Right ventricle myocardium superior (tissue), 1 donor: ENCODE results near the gene PCDHB15. TPM values are rescaled to one million over a fixed set of nuclear protein-coding genes. Genes with fewer than 3 reads are reported as not detected.
"Not testable (repeated sequence)": the region's sequence is repeated elsewhere in the genome, so short reads cannot be mapped to it uniquely, and the experiment has no call there.

Experiments used
- ATAC-seq: fragments of 200-7000 bp; cut with Tn5 transposase; one replicate; pipeline ENCODE4 v1.9.1; 2020; ENCODE audit warnings: mild to moderate bottlenecking; ENCODE audit not compliant: poor library complexity
- DNase-seq: peaks from one replicate; pipeline ENCODE4 v3.0.0-alpha.2; 2020
- intact Hi-C: fragments of 100-400 bp; cut with DNase I; formaldehyde crosslinking; loops from one replicate; pipeline ENCODE4 v1.11.2; 2022
- total RNA-seq: library from RNA; stranded (reverse); fragmentation: NEBNext Ultra II Directional; extraction: Animal tissue kit (Norgen Biotek cat#: 25700); gene quantifications from one replicate; pipeline ENCODE4 v1.2.1, GENCODE V29; 2021
- donor health status: DM: no; HTN: yes; CAD: no; lungs with severe emphysema.

PCDHB15 gene
- total RNA-seq, 1 donor from 2014 or later: 3.9 TPM

GRCh38 chr5:141236516-141237313 lies 8.5 kb upstream of the PCDHB15 start:
- ATAC-seq: no peak
- intact Hi-C loops: no loop called here
- DNase-seq: no peak

DNA sequence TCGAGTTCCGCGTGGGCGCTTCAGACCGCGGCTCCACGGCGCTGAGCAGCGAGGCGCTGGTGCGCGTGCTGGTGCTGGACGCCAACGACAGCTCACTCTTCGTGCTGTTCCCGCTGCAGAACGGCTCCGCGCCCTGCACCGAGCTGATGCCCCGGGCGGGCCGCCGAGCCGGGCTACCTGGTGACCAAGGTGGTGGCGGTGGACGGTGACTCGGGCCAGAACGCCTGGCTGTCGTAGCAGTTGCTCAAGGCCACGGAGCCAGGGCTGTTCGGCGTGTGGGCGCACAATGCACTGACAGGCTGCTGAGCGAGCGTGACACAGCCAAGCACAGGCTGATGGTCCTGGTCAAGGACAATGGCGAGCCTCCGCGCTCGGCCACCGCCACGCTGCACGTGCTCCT lies 3.7 kb upstream of the PCDHB15 start:
- intact Hi-C loops: no loop called here
- DNase-seq (no peak), ATAC-seq (no peak)

DNA sequence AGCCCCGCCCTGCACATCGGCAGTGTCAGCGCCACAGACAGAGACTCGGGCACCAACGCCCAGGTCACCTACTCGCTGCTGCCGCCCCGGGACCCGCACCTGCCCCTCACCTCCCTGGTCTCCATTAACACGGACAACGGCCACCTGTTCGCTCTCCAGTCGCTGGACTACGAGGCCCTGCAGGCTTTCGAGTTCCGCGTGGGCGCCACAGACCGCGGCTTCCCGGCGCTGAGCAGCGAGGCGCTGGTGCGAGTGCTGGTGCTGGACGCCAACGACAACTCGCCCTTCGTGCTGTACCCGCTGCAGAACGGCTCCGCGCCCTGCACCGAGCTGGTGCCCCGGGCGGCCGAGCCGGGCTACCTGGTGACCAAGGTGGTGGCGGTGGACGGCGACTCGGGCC lies 1.8 kb downstream of the PCDHB15 start:
- ATAC-seq, DNase-seq: not testable (repeated sequence)
- intact Hi-C loops: loop anchor here (5.0 kb wide), 1 partner anchor 315 kb away; no protein-coding TSS in a partner anchor

DNA sequence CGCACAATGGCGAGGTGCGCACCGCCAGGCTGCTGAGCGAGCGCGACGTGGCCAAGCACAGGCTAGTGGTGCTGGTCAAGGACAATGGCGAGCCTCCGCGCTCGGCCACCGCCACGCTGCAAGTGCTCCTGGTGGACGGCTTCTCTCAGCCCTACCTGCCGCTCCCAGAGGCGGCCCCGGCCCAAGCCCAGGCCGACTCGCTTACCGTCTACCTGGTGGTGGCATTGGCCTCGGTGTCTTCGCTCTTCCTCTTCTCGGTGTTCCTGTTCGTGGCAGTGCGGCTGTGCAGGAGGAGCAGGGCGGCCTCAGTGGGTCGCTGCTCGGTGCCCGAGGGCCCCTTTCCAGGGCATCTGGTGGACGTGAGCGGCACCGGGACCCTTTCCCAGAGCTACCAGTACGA lies 2.2 kb downstream of the PCDHB15 start:
- not testable (repeated sequence) for DNase-seq, ATAC-seq
- intact Hi-C loops: loop anchor here (5.0 kb wide), 1 partner anchor 315 kb away; no protein-coding TSS in a partner anchor

DNA sequence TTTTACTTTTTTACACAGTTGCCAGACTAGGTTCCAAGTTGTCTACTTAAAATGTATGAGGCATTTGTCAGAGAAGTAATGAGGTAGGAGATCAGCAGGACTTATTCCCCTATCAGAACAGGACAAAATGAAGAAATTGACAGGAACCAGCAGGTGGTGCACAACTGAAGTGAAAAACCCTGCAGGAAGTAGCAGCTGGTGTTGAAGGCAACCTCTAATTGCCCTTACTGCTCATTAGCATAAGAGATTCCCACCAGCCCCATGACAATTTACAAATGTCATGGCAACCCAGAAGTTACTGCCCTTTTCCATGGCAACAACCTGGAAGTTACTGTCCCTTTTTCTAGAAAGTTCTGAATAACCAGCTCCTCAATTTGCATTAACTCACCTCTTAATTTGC lies 5.4 kb downstream of the PCDHB15 start:
- ATAC-seq: no peak
- intact Hi-C loops: no loop called here
- DNase-seq: no peak

DNA sequence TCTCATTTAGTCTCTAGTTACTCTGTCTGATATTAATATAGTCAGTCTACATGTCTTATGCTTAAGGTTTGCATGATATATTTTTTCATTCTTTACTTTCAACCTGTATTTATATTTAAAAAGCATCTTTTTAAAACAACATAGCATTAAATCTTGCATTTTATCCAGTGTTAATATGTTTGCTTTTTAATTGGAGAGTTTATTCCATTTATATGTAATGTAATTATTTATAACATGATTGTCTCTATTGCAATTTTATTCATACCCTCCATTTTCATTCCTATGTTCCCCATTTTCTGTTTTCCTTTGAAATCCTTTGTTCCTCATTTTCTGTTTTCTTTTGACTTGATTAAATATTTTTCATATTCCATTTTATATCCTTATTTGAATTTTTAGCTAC lies 13.3 kb downstream of the PCDHB15 start:
- intact Hi-C loops: no loop called here
- ATAC-seq: no peak
- no peak for DNase-seq

- no peak for DNase-seq
- ATAC-seq: no peak
- intact Hi-C loops: no loop called here
These were observed 13.8 kb downstream of the PCDHB15 start for GRCh38 chr5:141258948-141259347.

- ATAC-seq (no peak), DNase-seq (no peak)
- intact Hi-C loops: no loop called here
These were observed 15.5 kb downstream of the PCDHB15 start for GRCh38 chr5:141260458-141261237.

DNA sequence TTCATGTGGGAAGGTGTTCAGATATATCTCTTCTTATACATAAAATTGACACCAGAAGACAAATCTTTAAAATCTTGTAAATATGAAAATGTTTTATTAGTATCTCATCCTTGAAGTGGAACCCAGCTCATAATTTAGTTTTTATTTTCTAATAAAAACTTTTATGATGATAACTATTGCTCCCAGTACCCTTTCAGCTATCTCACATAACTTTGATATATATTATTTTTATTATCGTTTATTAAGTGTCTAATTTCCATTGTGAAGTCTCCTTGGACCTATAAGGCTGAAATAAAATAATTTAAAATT lies 16.0 kb downstream of the PCDHB15 start:
- intact Hi-C loops: no loop called here
- DNase-seq (no peak), ATAC-seq (no peak)

- ATAC-seq (no peak), DNase-seq (no peak)
- intact Hi-C loops: loop anchor here (5.0 kb wide), 1 partner anchor 33 kb away; the partner anchor contains the start of gene SLC25A2
These were observed 24.0 kb downstream of the PCDHB15 start for GRCh38 chr5:141269195-141269594.

DNA sequence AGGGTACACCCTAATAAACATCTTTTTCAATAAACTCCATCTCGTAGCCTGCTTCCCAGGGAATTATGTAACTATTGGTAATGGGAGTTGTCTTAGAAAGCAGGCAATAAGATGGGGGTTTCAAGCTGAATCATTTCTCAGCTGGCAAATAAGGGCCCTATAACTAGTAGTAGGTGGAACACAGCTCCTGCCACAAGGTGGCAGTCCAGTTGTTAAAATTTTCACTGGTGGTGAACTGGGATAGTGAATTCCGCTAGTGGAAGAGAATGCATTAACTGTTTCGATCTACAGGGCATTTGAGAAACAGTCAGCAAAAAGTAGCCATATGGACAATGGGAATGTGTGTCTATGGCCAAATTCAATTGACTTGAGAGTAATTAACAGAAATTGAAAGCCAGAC lies 27.7 kb downstream of the PCDHB15 start:
- DNase-seq (no peak), ATAC-seq (no peak)
- intact Hi-C loops: no loop called here

GRCh38 chr5:141298376-141298775 lies 53.2 kb downstream of the PCDHB15 start:
- DNase-seq (no peak), ATAC-seq (no peak)
- intact Hi-C loops: no loop called here

Other genes starting within 250 kb of the PCDHB15 start
- gene PCDHB1, start 194.0 kb upstream of the PCDHB15 start, total RNA-seq: not detected
- 2.0 TPM for gene PCDHB2, start 150.8 kb upstream of the PCDHB15 start, total RNA-seq
- gene PCDHB3, start 144.9 kb upstream of the PCDHB15 start, total RNA-seq: 1.4 TPM
- 1.7 TPM for gene PCDHB4, start 123.6 kb upstream of the PCDHB15 start, total RNA-seq
- gene PCDHB5, start 110.2 kb upstream of the PCDHB15 start, total RNA-seq: 1.3 TPM
- 0.35 TPM for gene PCDHB6, start 95.3 kb upstream of the PCDHB15 start, total RNA-seq
- gene PCDHB7, start 72.8 kb upstream of the PCDHB15 start, total RNA-seq: 0.62 TPM
- 2.1 TPM for gene PCDHB8, start 67.6 kb upstream of the PCDHB15 start, total RNA-seq
- gene PCDHB16, start 63.0 kb upstream of the PCDHB15 start, total RNA-seq: 2.2 TPM
- gene PCDHB9, start 58.2 kb upstream of the PCDHB15 start, total RNA-seq: 0.81 TPM
- 0.81 TPM for gene PCDHB10, start 53.0 kb upstream of the PCDHB15 start, total RNA-seq
- gene PCDHB11, start 45.8 kb upstream of the PCDHB15 start, total RNA-seq: 0.73 TPM
- gene PCDHB12, start 36.7 kb upstream of the PCDHB15 start, total RNA-seq: 1.0 TPM
- gene PCDHB13, start 31.5 kb upstream of the PCDHB15 start, total RNA-seq: 2.8 TPM
- gene PCDHB14, start 22.1 kb upstream of the PCDHB15 start, total RNA-seq: 3.3 TPM
- gene SLC25A2, start 58.7 kb downstream of the PCDHB15 start, total RNA-seq: 0.16 TPM
- gene TAF7, start 75.4 kb downstream of the PCDHB15 start, total RNA-seq: 101 TPM
- gene PCDHGA1, start 85.1 kb downstream of the PCDHB15 start, total RNA-seq: 2.7 TPM
- gene PCDHGA2, start 93.4 kb downstream of the PCDHB15 start, total RNA-seq: 6.5 TPM
- gene PCDHGA3, start 98.4 kb downstream of the PCDHB15 start, total RNA-seq: 13.0 TPM
- 7.8 TPM for gene PCDHGB1, start 104.7 kb downstream of the PCDHB15 start, total RNA-seq
- 9.3 TPM for gene PCDHGA4, start 109.6 kb downstream of the PCDHB15 start, total RNA-seq
- 9.2 TPM for gene PCDHGB2, start 114.6 kb downstream of the PCDHB15 start, total RNA-seq
- gene PCDHGA5, start 118.8 kb downstream of the PCDHB15 start, total RNA-seq: 6.6 TPM
- 7.6 TPM for gene PCDHGB3, start 124.8 kb downstream of the PCDHB15 start, total RNA-seq
- 6.7 TPM for gene PCDHGA6, start 128.5 kb downstream of the PCDHB15 start, total RNA-seq
- gene PCDHGA7, start 137.3 kb downstream of the PCDHB15 start, total RNA-seq: 7.7 TPM
- gene PCDHGB4, start 142.3 kb downstream of the PCDHB15 start, total RNA-seq: 5.8 TPM
- 10.1 TPM for gene PCDHGA8, start 147.2 kb downstream of the PCDHB15 start, total RNA-seq
- gene PCDHGB5, start 152.6 kb downstream of the PCDHB15 start, total RNA-seq: 7.2 TPM
- 4.3 TPM for gene PCDHGA9, start 157.4 kb downstream of the PCDHB15 start, total RNA-seq
- 6.2 TPM for gene PCDHGB6, start 162.6 kb downstream of the PCDHB15 start, total RNA-seq
- gene PCDHGA10, start 167.6 kb downstream of the PCDHB15 start, total RNA-seq: 5.4 TPM
- gene PCDHGB7, start 172.3 kb downstream of the PCDHB15 start, total RNA-seq: 9.8 TPM
- gene PCDHGA11, start 175.7 kb downstream of the PCDHB15 start, total RNA-seq: 5.1 TPM
- gene PCDHGA12, start 185.1 kb downstream of the PCDHB15 start, total RNA-seq: 4.9 TPM
- 17.1 TPM for gene PCDHGC3, start 230.6 kb downstream of the PCDHB15 start, total RNA-seq
- 3.0 TPM for gene PCDHGC4, start 239.6 kb downstream of the PCDHB15 start, total RNA-seq
- 3.0 TPM for gene PCDHGC5, start 243.7 kb downstream of the PCDHB15 start, total RNA-seq